ENCODE measurements around the gene GPR26. TPM values are rescaled to one million over a fixed set of nuclear protein-coding genes. Genes with fewer than 3 reads are reported as not detected.

Gene GPR26
- total and polyA plus RNA-seq, 4 donors, result not detected

DNA sequence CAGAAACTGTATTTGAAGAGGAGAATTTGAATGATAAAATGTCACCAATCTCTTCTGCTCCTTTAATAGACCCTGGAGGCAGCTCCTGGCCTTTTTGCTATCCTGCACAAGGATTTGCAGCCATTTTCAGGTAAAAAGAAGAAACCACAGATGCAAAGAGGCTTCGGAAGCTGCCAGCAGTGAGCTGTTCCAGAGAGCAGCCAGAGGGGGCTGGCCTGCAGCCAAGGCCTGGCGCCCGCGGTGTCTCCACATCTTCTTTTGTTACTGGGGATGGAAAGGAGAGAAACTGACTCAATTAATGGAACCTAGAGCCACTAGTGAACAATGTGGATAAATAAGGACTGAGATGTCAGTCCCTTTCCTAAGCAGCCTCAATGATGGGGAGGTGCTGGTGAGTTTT lies 23.9 kb upstream of the GPR26 start:
- Histone ChIP-seq H3K9me3 (ENCODE audit: control insufficient read depth, low read length) (no peaks in the 10 kb centered on the region), H3K4me3 (ENCODE audit: low read length in 2 of 2) (no peak overlapping the region), H3K27me3 (ENCODE audit: control insufficient read depth in 1 of 2, insufficient read depth in 2 of 2, low read length in 1 of 2) (no peaks in the 10 kb centered on the region), H3K27ac (ENCODE audit: low read depth in 1 of 2, low read length in 2 of 2) (no peak overlapping the region), H3K4me1 (ENCODE audit: control insufficient read depth in 1 of 2, insufficient read depth in 2 of 2, low read length in 2 of 2) (no peaks in the 10 kb centered on the region), H3K36me3 (ENCODE audit: control insufficient read depth in 1 of 2, insufficient read depth in 2 of 2, low read length in 1 of 2) (no peaks in the 10 kb centered on the region)
- DNase-seq (no peak), ATAC-seq (ENCODE audit: low FRiP score) (no peak)
- WGBS, 2 donors, result 19 to 26% methylated on average over 4 of the region's 4 CpGs
- intact Hi-C loops (cut with DNase I), result no loop called here

DNA sequence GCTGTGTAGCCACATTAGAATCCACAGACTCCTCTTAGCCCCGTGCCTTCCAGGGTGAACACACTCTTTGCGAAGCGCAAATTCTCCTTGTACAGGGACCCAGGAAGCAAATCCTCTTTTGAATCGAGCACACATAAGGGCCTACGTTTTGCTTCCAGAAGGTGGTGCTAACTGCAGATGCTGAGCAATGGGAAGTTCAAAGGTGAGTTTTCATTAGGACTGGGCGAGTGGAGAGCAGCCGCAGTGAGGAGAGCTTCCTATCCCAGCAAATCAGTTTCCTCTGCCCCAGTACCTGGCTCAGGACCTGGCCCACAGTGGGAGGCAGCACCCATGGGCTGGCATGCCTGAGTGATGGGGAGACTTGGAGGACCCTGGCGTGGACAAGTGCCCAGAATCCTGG lies 23.5 kb upstream of the GPR26 start:
- ATAC-seq (ENCODE audit: low FRiP score), result peak; percentile 22
- Histone ChIP-seq H3K36me3 (ENCODE audit: control insufficient read depth in 1 of 2, insufficient read depth in 2 of 2, low read length in 1 of 2) (no peaks in the 10 kb centered on the region), H3K27me3 (ENCODE audit: control insufficient read depth in 1 of 2, insufficient read depth in 2 of 2, low read length in 1 of 2) (no peaks in the 10 kb centered on the region), H3K4me3 (ENCODE audit: low read length in 2 of 2) (no peak overlapping the region), H3K4me1 (ENCODE audit: control insufficient read depth in 1 of 2, insufficient read depth in 2 of 2, low read length in 2 of 2) (no peaks in the 10 kb centered on the region), H3K27ac (ENCODE audit: low read depth in 1 of 2, low read length in 2 of 2) (no peak overlapping the region), H3K9me3 (ENCODE audit: control insufficient read depth, low read length) (no peaks in the 10 kb centered on the region)
- intact Hi-C loops (cut with DNase I), result no loop called here
- 53 to 56% methylated on average over 8 of the region's 8 CpGs for WGBS, 2 donors
- DNase-seq, result no peak

DNA sequence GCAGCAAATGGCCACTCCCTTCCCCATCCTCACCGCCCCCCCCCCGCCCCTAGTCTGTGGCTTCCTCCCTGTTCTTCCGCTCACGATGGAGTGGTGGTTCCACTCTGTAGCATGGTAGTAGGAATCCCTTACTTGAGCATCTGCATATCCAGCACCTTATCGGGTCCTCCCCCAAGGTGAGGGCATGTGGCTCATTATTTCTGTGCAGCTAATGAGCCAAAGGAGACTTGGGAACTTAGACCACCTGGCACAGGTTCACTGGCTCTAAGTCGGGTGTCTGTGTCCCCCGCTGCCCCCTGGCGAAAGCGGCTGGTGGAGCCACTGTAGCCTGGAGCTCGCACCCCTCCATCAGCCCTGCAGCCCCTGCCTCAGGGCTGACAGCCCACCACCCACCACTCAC lies 22.8 kb upstream of the GPR26 start:
- no peak overlapping the region for H3K27ac ChIP-seq (ENCODE audit: low read depth in 1 of 2, low read length in 2 of 2)
- intact Hi-C loops (cut with DNase I), result no loop called here
- DNase-seq (no peak), ATAC-seq (ENCODE audit: low FRiP score) (no peak)
- no peaks in the 10 kb centered on the region for H3K36me3 ChIP-seq (ENCODE audit: control insufficient read depth in 1 of 2, insufficient read depth in 2 of 2, low read length in 1 of 2)
- no peak overlapping the region for H3K4me3 ChIP-seq (ENCODE audit: low read length in 2 of 2)
- H3K27me3 ChIP-seq (ENCODE audit: control insufficient read depth in 1 of 2, insufficient read depth in 2 of 2, low read length in 1 of 2), result no peaks in the 10 kb centered on the region
- 74 to 75% methylated on average over 10 of the region's 10 CpGs for WGBS, 2 donors
- no peaks in the 10 kb centered on the region for H3K9me3 ChIP-seq (ENCODE audit: control insufficient read depth, low read length)
- no peaks in the 10 kb centered on the region for H3K4me1 ChIP-seq (ENCODE audit: control insufficient read depth in 1 of 2, insufficient read depth in 2 of 2, low read length in 2 of 2)

DNA sequence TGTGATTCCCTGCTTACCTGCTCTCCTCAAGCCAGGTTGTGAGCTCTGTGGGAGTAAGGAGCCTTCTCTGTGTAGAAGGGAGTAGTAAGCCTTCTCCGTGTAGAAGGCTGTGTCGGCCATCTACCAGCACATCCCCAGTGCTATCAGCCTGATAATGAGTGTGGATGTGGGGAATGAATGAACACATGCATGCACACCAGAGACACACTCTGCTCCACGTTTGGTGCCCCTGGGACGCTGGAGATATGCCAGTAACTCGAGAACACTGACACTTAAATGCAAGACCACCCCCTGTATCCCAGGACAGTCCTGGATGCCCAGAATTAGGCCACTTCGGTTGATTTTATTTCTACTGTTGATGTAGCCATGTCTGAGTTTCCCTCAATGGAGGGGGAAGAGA lies 21.1 kb upstream of the GPR26 start:
- 57 to 64% methylated on average over 6 of the region's 6 CpGs for WGBS, 2 donors
- H3K4me3 ChIP-seq (ENCODE audit: low read length in 2 of 2), result no peak overlapping the region
- ATAC-seq (ENCODE audit: low FRiP score) (no peak), DNase-seq (no peak)
- no peaks in the 10 kb centered on the region for H3K27me3 ChIP-seq (ENCODE audit: control insufficient read depth in 1 of 2, insufficient read depth in 2 of 2, low read length in 1 of 2)
- intact Hi-C loops (cut with DNase I), result no loop called here
- H3K27ac ChIP-seq (ENCODE audit: low read depth in 1 of 2, low read length in 2 of 2), result no peak overlapping the region
- no peaks in the 10 kb centered on the region for H3K9me3 ChIP-seq (ENCODE audit: control insufficient read depth, low read length)
- no peaks in the 10 kb centered on the region for H3K4me1 ChIP-seq (ENCODE audit: control insufficient read depth in 1 of 2, insufficient read depth in 2 of 2, low read length in 2 of 2)
- H3K36me3 ChIP-seq (ENCODE audit: control insufficient read depth in 1 of 2, insufficient read depth in 2 of 2, low read length in 1 of 2), result no peaks in the 10 kb centered on the region

DNA sequence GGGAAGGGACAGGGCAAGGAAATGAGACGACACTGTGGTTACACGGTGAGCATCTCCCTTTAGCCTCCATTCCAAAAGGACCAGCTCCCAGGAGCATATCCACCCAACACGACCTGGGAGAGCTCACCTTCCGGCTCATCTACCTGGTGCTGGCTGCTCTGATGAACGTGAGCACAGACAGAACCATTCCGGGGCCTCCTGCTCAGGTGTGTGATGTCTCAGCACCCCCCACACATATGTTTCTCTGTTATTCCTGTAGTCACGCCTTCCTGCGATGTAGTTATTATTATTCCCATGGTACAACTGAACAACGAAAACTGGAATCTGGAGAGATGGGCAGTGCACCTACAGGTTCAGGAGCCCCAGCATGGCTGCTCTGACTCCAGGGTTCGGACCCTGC lies 20.5 kb upstream of the GPR26 start:
- no peaks in the 10 kb centered on the region for H3K4me1 ChIP-seq (ENCODE audit: control insufficient read depth in 1 of 2, insufficient read depth in 2 of 2, low read length in 2 of 2)
- no peaks in the 10 kb centered on the region for H3K27me3 ChIP-seq (ENCODE audit: control insufficient read depth in 1 of 2, insufficient read depth in 2 of 2, low read length in 1 of 2)
- no peak for DNase-seq
- no peak overlapping the region for H3K27ac ChIP-seq (ENCODE audit: low read depth in 1 of 2, low read length in 2 of 2)
- no peak overlapping the region for H3K4me3 ChIP-seq (ENCODE audit: low read length in 2 of 2)
- no peaks in the 10 kb centered on the region for H3K36me3 ChIP-seq (ENCODE audit: control insufficient read depth in 1 of 2, insufficient read depth in 2 of 2, low read length in 1 of 2)
- intact Hi-C loops (cut with DNase I), result no loop called here
- no peak for ATAC-seq (ENCODE audit: low FRiP score)
- 80 to 81% methylated on average over 10 of the region's 10 CpGs for WGBS, 2 donors
- no peaks in the 10 kb centered on the region for H3K9me3 ChIP-seq (ENCODE audit: control insufficient read depth, low read length)

DNA sequence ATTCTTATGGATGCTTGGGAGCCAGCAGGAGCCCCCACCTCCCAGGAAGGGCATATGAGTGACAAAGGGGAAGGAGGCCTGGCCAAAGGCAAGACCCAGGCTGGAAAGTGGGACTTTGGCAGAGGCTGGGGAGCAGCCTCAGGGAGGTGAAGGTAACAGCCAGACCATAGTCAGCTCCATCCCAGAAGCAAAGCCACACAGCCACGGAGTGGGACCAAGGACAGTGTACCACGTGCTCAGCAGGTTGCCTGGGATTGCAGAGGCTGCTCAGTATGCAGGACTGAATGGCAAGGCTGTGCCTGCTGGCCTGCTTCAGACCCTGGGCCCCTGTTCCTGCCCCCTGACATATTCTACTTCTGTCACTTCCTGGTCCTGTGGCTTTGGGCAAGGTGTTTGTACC lies 17.6 kb upstream of the GPR26 start:
- 25 to 51% methylated on average over 2 of the region's 2 CpGs for WGBS, 2 donors
- H3K27ac ChIP-seq (ENCODE audit: low read depth in 1 of 2, low read length in 2 of 2), result no peak overlapping the region
- ATAC-seq (ENCODE audit: low FRiP score) (no peak), DNase-seq (no peak)
- H3K36me3 ChIP-seq (ENCODE audit: control insufficient read depth in 1 of 2, insufficient read depth in 2 of 2, low read length in 1 of 2), result no peaks in the 10 kb centered on the region
- intact Hi-C loops (cut with DNase I), result no loop called here
- H3K27me3 ChIP-seq (ENCODE audit: control insufficient read depth in 1 of 2, insufficient read depth in 2 of 2, low read length in 1 of 2), result no peaks in the 10 kb centered on the region
- no peaks in the 10 kb centered on the region for H3K4me1 ChIP-seq (ENCODE audit: control insufficient read depth in 1 of 2, insufficient read depth in 2 of 2, low read length in 2 of 2)
- no peaks in the 10 kb centered on the region for H3K9me3 ChIP-seq (ENCODE audit: control insufficient read depth, low read length)
- no peak overlapping the region for H3K4me3 ChIP-seq (ENCODE audit: low read length in 2 of 2)

DNA sequence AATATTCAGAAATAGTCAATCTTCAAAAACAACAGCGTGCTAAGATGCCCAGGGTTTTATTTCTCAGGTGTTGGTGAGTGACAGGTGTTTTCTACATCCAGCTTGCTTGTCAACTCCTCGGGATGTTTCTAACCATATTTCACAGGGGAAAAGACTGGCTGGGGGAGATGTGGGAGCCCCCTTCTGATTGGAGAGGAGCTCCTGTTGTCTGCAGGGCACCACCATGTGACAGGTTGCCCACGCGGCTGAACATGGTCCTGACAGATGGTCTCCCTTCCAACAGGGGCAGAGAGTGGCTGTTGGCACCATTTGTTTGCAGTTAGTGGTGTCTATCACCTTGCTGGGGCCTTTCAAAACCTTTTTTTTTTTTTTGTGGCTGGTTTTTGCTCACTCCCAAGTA lies 16.5 kb upstream of the GPR26 start:
- 58 to 68% methylated on average over 4 of the region's 4 CpGs for WGBS, 2 donors

DNA sequence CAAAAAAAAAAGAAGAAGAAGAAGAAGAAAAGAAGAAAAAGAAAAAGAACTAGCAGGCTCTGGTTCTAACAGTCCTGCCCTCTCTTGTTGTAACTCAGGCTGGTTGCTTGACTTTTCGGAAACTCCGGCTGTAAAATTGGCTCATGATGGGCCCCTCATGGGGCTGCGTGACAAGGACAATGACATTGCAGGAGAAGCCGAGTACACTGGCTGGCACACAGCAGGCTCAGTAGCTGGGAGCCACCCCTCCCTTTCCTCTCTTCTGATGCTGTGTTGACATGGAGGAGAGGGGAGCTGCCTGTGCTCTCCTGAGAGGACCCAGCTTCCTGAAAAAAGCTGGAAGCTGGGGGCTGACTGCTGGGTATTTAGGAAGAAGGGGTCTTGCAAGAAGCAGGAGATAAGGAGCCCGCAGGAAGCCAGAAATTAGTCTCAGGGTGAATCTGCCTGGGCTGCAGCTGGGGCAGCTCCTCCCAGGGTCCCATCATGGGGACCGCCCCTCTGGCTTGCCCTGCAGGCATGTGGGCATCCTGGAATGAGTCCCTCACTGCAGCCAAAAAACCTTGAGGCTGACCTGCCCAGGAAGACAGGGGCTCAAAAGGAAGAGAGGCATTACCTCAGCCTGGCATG lies 14.6 kb upstream of the GPR26 start:
- Histone ChIP-seq H3K36me3 (ENCODE audit: control insufficient read depth in 1 of 2, insufficient read depth in 2 of 2, low read length in 1 of 2) (no peaks in the 10 kb centered on the region), H3K4me3 (ENCODE audit: low read length in 2 of 2) (no peak overlapping the region), H3K9me3 (ENCODE audit: control insufficient read depth, low read length) (no peaks in the 10 kb centered on the region), H3K27me3 (ENCODE audit: control insufficient read depth in 1 of 2, insufficient read depth in 2 of 2, low read length in 1 of 2) (no peaks in the 10 kb centered on the region), H3K4me1 (ENCODE audit: control insufficient read depth in 1 of 2, insufficient read depth in 2 of 2, low read length in 2 of 2) (no peaks in the 10 kb centered on the region), H3K27ac (ENCODE audit: low read depth in 1 of 2, low read length in 2 of 2) (no peak overlapping the region)
- WGBS, 2 donors, result 77 to 81% methylated on average over 6 of the region's 6 CpGs
- ATAC-seq (ENCODE audit: low FRiP score) (no peak), DNase-seq (no peak)
- intact Hi-C loops (cut with DNase I), result no loop called here

More for the DNA sequence above, 16.5 kb upstream of the GPR26 start:
- Histone ChIP-seq H3K27ac (ENCODE audit: low read depth in 1 of 2, low read length in 2 of 2) (no peak overlapping the region), H3K36me3 (ENCODE audit: control insufficient read depth in 1 of 2, insufficient read depth in 2 of 2, low read length in 1 of 2) (no peaks in the 10 kb centered on the region), H3K9me3 (ENCODE audit: control insufficient read depth, low read length) (no peaks in the 10 kb centered on the region), H3K4me1 (ENCODE audit: control insufficient read depth in 1 of 2, insufficient read depth in 2 of 2, low read length in 2 of 2) (no peaks in the 10 kb centered on the region), H3K4me3 (ENCODE audit: low read length in 2 of 2) (no peak overlapping the region), H3K27me3 (ENCODE audit: control insufficient read depth in 1 of 2, insufficient read depth in 2 of 2, low read length in 1 of 2) (no peaks in the 10 kb centered on the region)
- intact Hi-C loops (cut with DNase I), result no loop called here
- no peak for DNase-seq
- ATAC-seq (ENCODE audit: low FRiP score), result no peak

DNA sequence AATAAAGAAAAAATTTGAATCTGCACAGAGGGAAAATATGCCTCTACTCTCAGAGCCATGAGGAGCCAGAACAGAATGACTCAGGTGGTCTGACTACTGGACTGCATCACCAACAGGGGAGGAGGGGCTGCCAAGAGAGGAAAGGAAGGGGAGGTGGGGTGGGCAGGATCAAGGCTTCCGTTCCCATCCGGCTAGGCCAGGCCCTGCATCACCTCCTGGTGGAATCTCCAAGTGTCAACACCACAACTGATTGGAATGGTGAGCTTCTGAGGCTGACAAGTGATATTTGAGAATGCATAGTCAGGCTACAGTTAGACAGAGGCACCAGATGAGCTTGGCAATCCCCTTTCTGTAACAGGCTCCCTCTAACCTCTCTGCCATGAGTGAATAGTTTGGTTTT lies 10.4 kb upstream of the GPR26 start:
- Histone ChIP-seq H3K27ac (ENCODE audit: low read depth in 1 of 2, low read length in 2 of 2) (no peak overlapping the region), H3K4me1 (ENCODE audit: control insufficient read depth in 1 of 2, insufficient read depth in 2 of 2, low read length in 2 of 2) (no peaks in the 10 kb centered on the region), H3K9me3 (ENCODE audit: control insufficient read depth, low read length) (no peaks in the 10 kb centered on the region), H3K36me3 (ENCODE audit: control insufficient read depth in 1 of 2, insufficient read depth in 2 of 2, low read length in 1 of 2) (no peaks in the 10 kb centered on the region), H3K4me3 (ENCODE audit: low read length in 2 of 2) (no peak overlapping the region), H3K27me3 (ENCODE audit: control insufficient read depth in 1 of 2, insufficient read depth in 2 of 2, low read length in 1 of 2) (no peaks in the 10 kb centered on the region)
- ATAC-seq (ENCODE audit: low FRiP score), result no peak
- intact Hi-C loops (cut with DNase I), result no loop called here
- no peak for DNase-seq
- WGBS, 2 donors, result 8 to 12% methylated on average over 2 of the region's 2 CpGs
